WTC11 (cell line): ENCODE results near the gene ZC3H12C.

ENCODE experiments used
- ARID4B ChIP-seq: sonication (generic); formaldehyde crosslinking; IDR thresholded peaks from 2 replicates; pipeline ENCODE4 v1.8.0; 2023; ENCODE audit warnings: missing genetic modification reagents, mild to moderate bottlenecking, borderline replicate concordance
- NFYB ChIP-seq: sonication (generic); formaldehyde crosslinking; conservative IDR thresholded peaks from 2 replicates; pipeline ENCODE4 v1.8.0; 2022; ENCODE audit warnings: low read depth, missing genetic modification reagents
- PREB ChIP-seq: sonication (generic); formaldehyde crosslinking; IDR thresholded peaks from 2 replicates; pipeline ENCODE4 v1.8.1; 2022; ENCODE audit warnings: mild to moderate bottlenecking, missing genetic modification reagents, moderate library complexity, borderline replicate concordance
- TEAD1 ChIP-seq: sonication (generic); formaldehyde crosslinking; IDR thresholded peaks from 2 replicates; pipeline ENCODE4 v1.8.0; 2022; ENCODE audit warnings: mild to moderate bottlenecking, missing genetic modification reagents
- ZNF317 ChIP-seq: sonication (generic); formaldehyde crosslinking; IDR thresholded peaks from 2 replicates; pipeline ENCODE4 v1.8.1; 2023; ENCODE audit warnings: low read depth, mild to moderate bottlenecking, moderate library complexity, missing genetic modification reagents, borderline replicate concordance
- TF ChIP-seq, protein P1 (sequence below): fragments of 200-600 bp; IDR thresholded peaks from 2 replicates; pipeline ENCODE4 v1.8.0; 2022; ENCODE audit warnings: antibody characterized with exemption

DNA sequence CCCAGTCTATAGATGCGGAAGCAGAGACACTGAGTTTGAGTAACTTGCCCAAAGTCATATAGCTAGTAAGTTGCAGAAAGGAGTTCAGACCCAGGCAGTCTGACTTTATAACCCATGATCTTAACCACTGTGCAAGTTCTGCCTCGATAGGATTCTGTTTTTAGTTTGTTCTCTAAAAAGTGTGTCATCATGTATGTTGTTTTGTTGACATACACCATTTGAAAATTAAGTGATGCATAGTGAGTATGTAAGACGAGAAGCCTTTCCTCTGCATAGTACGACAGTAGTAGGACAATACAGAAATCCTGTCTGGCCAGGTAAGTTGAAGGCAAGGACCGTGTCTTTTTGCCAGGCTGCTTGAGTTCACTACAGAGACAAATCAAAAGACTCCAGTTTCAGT, 3.3 kb downstream of the ZC3H12C start:
- TF ChIP-seq PREB, result no peak
- no peak for TF ChIP-seq TEAD1
- TF ChIP-seq, protein P1, sequence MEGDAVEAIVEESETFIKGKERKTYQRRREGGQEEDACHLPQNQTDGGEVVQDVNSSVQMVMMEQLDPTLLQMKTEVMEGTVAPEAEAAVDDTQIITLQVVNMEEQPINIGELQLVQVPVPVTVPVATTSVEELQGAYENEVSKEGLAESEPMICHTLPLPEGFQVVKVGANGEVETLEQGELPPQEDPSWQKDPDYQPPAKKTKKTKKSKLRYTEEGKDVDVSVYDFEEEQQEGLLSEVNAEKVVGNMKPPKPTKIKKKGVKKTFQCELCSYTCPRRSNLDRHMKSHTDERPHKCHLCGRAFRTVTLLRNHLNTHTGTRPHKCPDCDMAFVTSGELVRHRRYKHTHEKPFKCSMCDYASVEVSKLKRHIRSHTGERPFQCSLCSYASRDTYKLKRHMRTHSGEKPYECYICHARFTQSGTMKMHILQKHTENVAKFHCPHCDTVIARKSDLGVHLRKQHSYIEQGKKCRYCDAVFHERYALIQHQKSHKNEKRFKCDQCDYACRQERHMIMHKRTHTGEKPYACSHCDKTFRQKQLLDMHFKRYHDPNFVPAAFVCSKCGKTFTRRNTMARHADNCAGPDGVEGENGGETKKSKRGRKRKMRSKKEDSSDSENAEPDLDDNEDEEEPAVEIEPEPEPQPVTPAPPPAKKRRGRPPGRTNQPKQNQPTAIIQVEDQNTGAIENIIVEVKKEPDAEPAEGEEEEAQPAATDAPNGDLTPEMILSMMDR, result no peak
- TF ChIP-seq ARID4B (CRISPR knock-in tag), result no peak
- TF ChIP-seq ZNF317 (CRISPR knock-in tag), result no peak
- TF ChIP-seq NFYB (CRISPR knock-in tag), result no peak
